Measurements from ENCODE around the gene PPP4R2. TPM values are rescaled to one million over a fixed set of nuclear protein-coding genes. Genes with fewer than 3 reads are reported as not detected.

PPP4R2 gene
- total and polyA plus RNA-seq, 2 of the 8 experiments (the other 6 are each of a cell fraction or from before 2014, with no cell fraction given), result 11.5 to 89.9 TPM

DNA sequence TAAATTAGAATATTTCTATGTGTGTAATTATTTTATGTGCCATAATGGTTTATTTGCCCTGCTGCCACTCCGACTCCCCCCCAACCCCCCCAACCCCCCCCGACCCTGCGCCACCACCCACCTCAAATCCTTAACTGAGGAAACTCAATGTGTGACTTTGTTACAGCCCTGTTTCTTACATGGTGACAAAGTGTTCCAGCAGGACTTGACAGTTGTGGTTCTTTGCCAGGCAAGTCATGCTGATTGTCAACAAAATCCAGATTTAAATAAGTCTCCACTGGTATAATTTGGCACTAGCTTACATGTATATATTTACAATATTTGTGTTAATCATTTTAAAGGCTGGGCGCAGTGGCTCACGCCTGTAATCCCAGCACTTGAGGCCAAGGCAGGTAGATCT, 72.6 kb downstream of the PPP4R2 start:
- ChIA-PET POLR2A (ENCODE audit: partially characterized antibody) (no interaction called here), CTCF (ENCODE audit: partially characterized antibody) (interaction anchor here (1.0 kb wide), 1 partner anchor 17 kb away, joined by 3 read pairs; no protein-coding TSS in a partner anchor)
- Histone ChIP-seq H2BK120ac (replicated peaks; ENCODE audit: low read depth, low read length) (no peak overlapping the region), H2AK5ac (ENCODE audit: low read depth, low read length) (no peak overlapping the region), H4K5ac (ENCODE audit: insufficient read length, low read depth, low read length) (no peak overlapping the region), H3K79me1 (ENCODE audit: low read depth, low read length) (no peaks in the 10 kb centered on the region; the same call in 1 of the 2 replicates), H3K18ac (ENCODE audit: extremely low read depth, low read length) (no peak overlapping the region), H2BK20ac (ENCODE audit: low read length) (no peak overlapping the region), H3K4me1 (replicated peaks in 1 of 4; ENCODE audit: control insufficient read depth in 3 of 4, insufficient read depth in 4 of 4, low read length in 3 of 4) (peaks cover 0 to 11% (median 3%) of the 10 kb centered on the region in 4 experiments; a peak in 4 of 7 replicates), H3K79me2 (ENCODE audit: control insufficient read depth in 1 of 2, insufficient read depth in 2 of 2, low read length in 2 of 2) (no peaks in the 10 kb centered on the region), H3K9ac (replicated peaks in 1 of 4; ENCODE audit: extremely low read depth in 1 of 4, low read depth in 3 of 4, low read length in 3 of 4) (no peak overlapping the region), H3K14ac (ENCODE audit: insufficient read length) (no peak overlapping the region), H3K56ac (replicated peaks; ENCODE audit: insufficient read length, low read depth, low read length) (no peak overlapping the region), H3K9me3 (ENCODE audit: insufficient read depth in 2 of 2, low read depth in 1 of 2, low read length in 1 of 2) (no peaks in the 10 kb centered on the region), H3K4me3 (ENCODE audit: extremely low read depth in 1 of 4, insufficient read depth in 2 of 4, low read depth in 3 of 4, low read length in 4 of 4) (no peak overlapping the region), H3K4ac (replicated peaks; ENCODE audit: insufficient read length, low read depth, low read length) (no peak overlapping the region), H3K4me2 (ENCODE audit: insufficient read depth in 1 of 2, low read depth in 2 of 2, low read length in 2 of 2) (no peak overlapping the region), H4K20me1 (replicated peaks in 1 of 2; ENCODE audit: control insufficient read depth in 1 of 2, insufficient read depth in 2 of 2, low read length in 2 of 2) (peaks cover 0 to 1% of the 10 kb centered on the region in 2 experiments), H3K27ac (ENCODE audit: low read depth, low read length) (no peak overlapping the region), H2BK5ac (ENCODE audit: low read depth, low read length) (no peak overlapping the region), H2BK12ac (ENCODE audit: low read depth, low read length) (no peak overlapping the region), H4K91ac (replicated peaks; ENCODE audit: insufficient read length, low read length) (no peak overlapping the region), H4K8ac (ENCODE audit: extremely low read depth, insufficient read depth, low read length) (no peak overlapping the region), H3K23ac (ENCODE audit: insufficient read length) (no peak overlapping the region), H2AFZ (ENCODE audit: low read length) (no peak overlapping the region), H3K27me3 (replicated peaks in 1 of 4; ENCODE audit: control insufficient read depth in 3 of 4, extremely low read depth in 1 of 4, insufficient read depth in 3 of 4, low read length in 3 of 4) (no peaks in the 10 kb centered on the region), H3K36me3 (ENCODE audit: control insufficient read depth in 2 of 4, insufficient read depth in 4 of 4, low read length in 3 of 4) (peaks cover 2 to 29% (median 6%) of the 10 kb centered on the region in 4 experiments; a peak in 4 of 8 replicates), H2BK15ac (ENCODE audit: low read length) (no peak overlapping the region), H3K23me2 (ENCODE audit: low read depth, low read length) (no peaks in the 10 kb centered on the region)
- 92% methylated on average over 4 of the region's 5 CpGs; no CpG with 5 or more reads in 1 of the 2 experiments for WGBS, 2 experiments (ENCODE audit: extremely low coverage in 1 of 2, insufficient coverage in 1 of 2, insufficient read length in 1 of 2, insufficient replicate concordance in 2 of 2, low coverage in 1 of 2, low lambda C conversion rate in 2 of 2, missing lambda C conversion rate in 1 of 2)
- no peak for TF ChIP-seq RBBP5 (IDR thresholded peaks at IDR 0.05; ENCODE audit: borderline replicate concordance, low read depth, low read length)
- TF ChIP-seq HDAC6 (IDR thresholded peaks at IDR 0.05; ENCODE audit: low read depth, low read length), result no peak
- no peak for TF ChIP-seq SIX5 (IDR thresholded peaks at IDR 0.05; ENCODE audit: low read depth, low read length)
- TF ChIP-seq POLR2A (IDR thresholded peaks at IDR 0.05; ENCODE audit: control extremely low read depth in 1 of 2, low read depth in 2 of 2, low read length in 2 of 2), result 0 out of 3 replicates have a peak, but pooled peaks of 1 of the 2 experiments have one; percentile 14
- TF ChIP-seq NANOG (IDR thresholded peaks at IDR 0.05; ENCODE audit: insufficient read depth, low read depth, low read length, poor library complexity, severe bottlenecking), result no peak
- FAIRE-seq (no peak), DNase-seq (ENCODE audit: low read depth in 1 of 2, low spot score in 2 of 2) (no peak)

All from H1 (cell line).